ENCODE results near the gene NOTCH4. TPM values are rescaled to one million over a fixed set of nuclear protein-coding genes. Genes with fewer than 3 reads are reported as not detected.

NOTCH4 gene
- total RNA-seq, 1 experiment from 2014 or later = 2.3 TPM

DNA sequence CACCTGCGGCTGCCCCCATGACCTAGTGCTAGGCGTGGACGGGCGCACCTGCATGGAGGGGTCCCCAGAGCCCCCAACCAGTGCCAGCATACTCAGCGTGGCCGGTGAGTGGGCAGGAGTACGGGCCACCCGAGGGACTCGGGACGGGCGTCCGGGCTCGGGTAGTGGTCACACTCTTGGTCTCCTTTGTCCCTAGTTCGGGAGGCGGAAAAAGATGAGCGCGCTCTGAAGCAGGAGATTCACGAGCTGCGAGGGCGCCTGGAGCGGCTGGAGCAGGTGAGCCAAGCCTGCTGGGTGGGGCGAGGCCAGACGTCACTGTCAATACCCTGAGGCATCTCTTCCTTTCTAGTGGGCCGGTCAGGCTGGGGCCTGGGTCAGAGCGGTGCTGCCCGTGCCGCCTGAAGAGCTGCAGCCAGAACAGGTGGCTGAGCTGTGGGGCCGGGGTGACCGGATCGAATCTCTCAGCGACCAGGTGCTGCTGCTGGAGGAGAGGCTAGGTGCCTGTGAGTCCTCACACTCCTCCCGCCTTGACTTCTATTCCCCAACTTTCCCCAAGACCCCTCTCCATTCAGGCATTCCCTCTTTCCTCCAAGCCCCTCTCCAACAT, 56.6 kb downstream of the NOTCH4 start:
- H3K27ac ChIP-seq (ENCODE audit: insufficient read length, low read depth, low read length) = no peak overlapping the region
- H3K4me2 ChIP-seq (ENCODE audit: insufficient read depth, insufficient read length, low read length) = no peak overlapping the region
- no peak overlapping the region for H3K9ac ChIP-seq (ENCODE audit: extremely low read depth, insufficient read length, low read length)
- H3K79me1 ChIP-seq (ENCODE audit: insufficient read depth, low read depth, low read length, poor library complexity, severe bottlenecking) = no peaks in the 10 kb centered on the region
- no peak overlapping the region for H4K8ac ChIP-seq (replicated peaks; ENCODE audit: insufficient read length, low read depth, low read length)
- H4K20me1 ChIP-seq (ENCODE audit: control insufficient read depth, insufficient read depth, insufficient read length) = peaks cover 2% of the 10 kb centered on the region
- Mint-ChIP-seq H3K4me3 (no peak overlapping the region; a peak in 2 of 5 replicates), H3K36me3 (ENCODE audit: insufficient read depth in 1 of 3, low read depth in 3 of 3) (peaks cover 46 to 79% (median 61%) of the 10 kb centered on the region in 3 experiments), H3K9me3 (no peaks in the 10 kb centered on the region), H3K4me1 (peaks cover 3 to 23% of the 10 kb centered on the region in 2 experiments; a peak in 2 of 4 replicates), H3K27ac (peak overlapping the region in 2 of 3 experiments; percentile 38 to 66; a peak in 5 of 7 replicates), H3K27me3 (ENCODE audit: low read depth) (no peaks in the 10 kb centered on the region; the same call in 1 of the 2 replicates)
- no peak overlapping the region for H3K4ac ChIP-seq (ENCODE audit: low read depth, low read length)
- H2BK15ac ChIP-seq (ENCODE audit: low read depth, low read length) = no peak overlapping the region
- no peak overlapping the region for H3T11ph ChIP-seq (ENCODE audit: low read length)
- no peak overlapping the region for H2BK20ac ChIP-seq (ENCODE audit: low read depth, low read length, poor library complexity, severe bottlenecking)
- TF ChIP-seq, protein P1, sequence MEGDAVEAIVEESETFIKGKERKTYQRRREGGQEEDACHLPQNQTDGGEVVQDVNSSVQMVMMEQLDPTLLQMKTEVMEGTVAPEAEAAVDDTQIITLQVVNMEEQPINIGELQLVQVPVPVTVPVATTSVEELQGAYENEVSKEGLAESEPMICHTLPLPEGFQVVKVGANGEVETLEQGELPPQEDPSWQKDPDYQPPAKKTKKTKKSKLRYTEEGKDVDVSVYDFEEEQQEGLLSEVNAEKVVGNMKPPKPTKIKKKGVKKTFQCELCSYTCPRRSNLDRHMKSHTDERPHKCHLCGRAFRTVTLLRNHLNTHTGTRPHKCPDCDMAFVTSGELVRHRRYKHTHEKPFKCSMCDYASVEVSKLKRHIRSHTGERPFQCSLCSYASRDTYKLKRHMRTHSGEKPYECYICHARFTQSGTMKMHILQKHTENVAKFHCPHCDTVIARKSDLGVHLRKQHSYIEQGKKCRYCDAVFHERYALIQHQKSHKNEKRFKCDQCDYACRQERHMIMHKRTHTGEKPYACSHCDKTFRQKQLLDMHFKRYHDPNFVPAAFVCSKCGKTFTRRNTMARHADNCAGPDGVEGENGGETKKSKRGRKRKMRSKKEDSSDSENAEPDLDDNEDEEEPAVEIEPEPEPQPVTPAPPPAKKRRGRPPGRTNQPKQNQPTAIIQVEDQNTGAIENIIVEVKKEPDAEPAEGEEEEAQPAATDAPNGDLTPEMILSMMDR (conservative IDR thresholded peaks at IDR 0.05) = no peak
- peak; percentile 68 for DNase-seq
- H3K14ac ChIP-seq (ENCODE audit: insufficient read depth, low read length) = no peak overlapping the region
- no peak overlapping the region for H2AFZ ChIP-seq (ENCODE audit: low read length)
- H2BK5ac ChIP-seq (ENCODE audit: insufficient read length, low read length) = no peak overlapping the region
- no peak overlapping the region for H2BK12ac ChIP-seq (ENCODE audit: insufficient read length, low read depth, low read length)
- no peak overlapping the region for H2BK120ac ChIP-seq (ENCODE audit: low read depth, low read length, poor library complexity, severe bottlenecking)
- no peaks in the 10 kb centered on the region for H3K79me2 ChIP-seq (ENCODE audit: insufficient read depth, low read length)
- no peaks in the 10 kb centered on the region for H3K9me3 ChIP-seq (ENCODE audit: control insufficient read depth, low read depth, low read length)
- no peak overlapping the region for H4K5ac ChIP-seq (ENCODE audit: insufficient read length, low read depth, low read length)
- H3K23me2 ChIP-seq (ENCODE audit: insufficient read length, low read depth, low read length, poor library complexity, severe bottlenecking) = no peaks in the 10 kb centered on the region
- WGBS (ENCODE audit: extremely low coverage, insufficient read length, low lambda C conversion rate) = no CpG with 5 or more reads among the region's 32 CpGs
- H3K18ac ChIP-seq (ENCODE audit: insufficient read length, low read depth, low read length) = no peak overlapping the region
- no peaks in the 10 kb centered on the region for H3K4me1 ChIP-seq (ENCODE audit: insufficient read depth, low read length)
- H3K56ac ChIP-seq (ENCODE audit: insufficient read length, low read depth, low read length) = no peak overlapping the region
- no peak overlapping the region for H3K23ac ChIP-seq (ENCODE audit: insufficient read length, low read depth, low read length)
- H3K27me3 ChIP-seq (ENCODE audit: insufficient read depth, low read length) = no peaks in the 10 kb centered on the region
- H4K91ac ChIP-seq (ENCODE audit: insufficient read length, low read depth, low read length) = no peak overlapping the region
- no peak overlapping the region for H2AK5ac ChIP-seq (ENCODE audit: insufficient read length, low read length)

All from H9 (cell line).